GM18867 (cell line): Measurements from ENCODE around the gene SEPTIN14.
"Not testable (repeated sequence)": the region's sequence is repeated elsewhere in the genome, so short reads cannot be mapped to it uniquely, and the experiment has no call there.

Experiments
- ATAC-seq: cut with Tn5 transposase; IDR thresholded peaks from one replicate; pipeline ENCODE4 v1.9.1; 2021; ENCODE audit warnings: mild to moderate bottlenecking, moderate library complexity; ENCODE audit not compliant: unreplicated experiment

The SEPTIN14 gene

DNA sequence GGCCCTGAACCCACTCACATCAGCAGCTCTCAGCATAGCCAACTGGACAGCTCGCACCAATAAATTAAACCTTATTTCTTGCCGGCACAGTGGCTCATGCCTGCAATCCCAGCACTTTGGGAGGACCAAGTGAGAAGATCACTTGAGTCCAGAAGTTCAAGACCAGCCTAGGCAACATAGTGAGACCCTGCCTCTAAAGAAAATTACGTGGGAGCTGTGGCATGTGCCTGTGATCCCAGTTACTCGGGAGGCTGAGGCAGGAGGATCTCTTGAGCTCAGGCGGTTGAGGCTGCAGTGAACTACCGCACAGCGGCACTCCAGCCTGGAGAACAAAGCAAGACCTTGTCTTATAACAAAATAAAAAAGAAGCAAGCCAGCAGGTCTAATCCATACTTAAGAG lies 75.7 kb downstream of the SEPTIN14 start:
- ATAC-seq, result no peak

DNA sequence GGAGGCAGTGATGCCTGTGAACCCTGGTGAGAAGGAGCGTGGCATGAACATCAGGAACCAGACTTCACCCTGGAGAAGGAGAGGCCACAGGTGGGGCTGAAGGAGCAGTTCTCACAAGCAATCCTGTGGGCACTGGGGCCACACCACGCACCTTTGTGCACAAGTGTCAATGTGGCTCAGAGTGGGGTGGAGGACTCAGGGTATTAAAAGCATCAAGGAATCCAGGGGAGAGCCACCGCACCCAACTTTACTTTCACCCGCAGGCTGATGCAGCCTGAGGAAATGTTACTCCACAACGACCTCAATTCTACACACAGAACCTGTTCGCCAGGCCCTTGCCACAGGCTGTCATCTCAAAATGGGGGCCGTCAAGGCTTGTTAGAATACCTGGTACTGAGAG lies 77.1 kb downstream of the SEPTIN14 start:
- ATAC-seq, result not testable (repeated sequence)

DNA sequence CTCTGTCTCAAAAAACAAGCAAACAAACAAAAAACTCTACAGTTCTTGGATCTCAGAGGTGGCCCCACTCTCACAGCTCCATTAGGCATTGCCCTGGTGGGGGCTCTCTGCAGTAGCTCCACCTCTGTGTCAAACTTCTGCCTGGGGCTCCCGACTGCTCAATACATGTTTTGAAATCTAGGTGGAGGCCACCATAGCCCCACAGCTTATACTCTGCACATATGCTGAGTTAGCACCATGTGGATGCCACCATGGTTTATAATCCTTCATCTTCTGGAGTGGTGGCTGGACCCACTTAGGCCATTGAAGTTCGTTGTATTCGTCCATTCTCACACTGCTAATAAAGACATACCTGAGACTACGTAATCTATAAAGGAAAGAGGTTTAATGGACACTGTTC lies 78.4 kb downstream of the SEPTIN14 start:
- ATAC-seq, result no peak

DNA sequence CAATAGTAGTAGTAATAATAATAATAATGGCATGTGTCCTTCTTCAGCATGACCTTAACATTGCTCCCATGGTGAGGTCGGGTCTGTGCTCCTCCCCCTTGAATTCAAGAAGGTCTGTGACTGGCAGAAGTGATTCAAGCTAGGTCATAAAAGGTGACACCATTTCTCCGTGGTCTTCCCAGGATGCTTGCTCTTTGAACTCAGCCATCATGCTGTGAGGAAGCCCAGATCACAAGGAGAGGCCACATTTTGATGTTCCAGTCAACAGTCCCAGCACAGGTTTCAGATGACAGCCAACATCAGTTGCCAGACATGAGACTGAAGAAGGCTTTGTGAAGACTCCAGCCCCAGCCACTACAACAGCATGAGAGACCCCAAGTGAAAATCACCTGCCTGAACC lies 83.9 kb downstream of the SEPTIN14 start:
- no peak for ATAC-seq

DNA sequence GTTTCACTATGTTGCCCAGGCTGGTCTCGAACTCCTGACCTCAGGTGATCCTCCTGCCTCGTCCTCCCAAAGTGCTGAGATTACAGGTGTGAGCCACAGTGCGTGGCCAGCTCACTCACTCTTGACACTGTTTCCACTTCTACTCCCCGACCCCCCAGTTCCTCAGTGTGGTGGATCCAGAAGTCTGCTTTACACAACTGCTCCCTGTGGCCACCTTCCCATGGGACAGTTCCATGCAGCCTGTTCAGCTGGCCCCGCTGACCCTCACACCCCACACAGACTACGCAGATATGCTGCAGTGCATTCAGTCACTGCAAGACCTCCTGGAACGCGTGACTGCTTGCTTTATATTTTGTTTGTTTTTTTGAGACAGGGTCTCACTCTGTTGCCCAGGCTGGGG lies 86.4 kb downstream of the SEPTIN14 start:
- ATAC-seq, result no peak

DNA sequence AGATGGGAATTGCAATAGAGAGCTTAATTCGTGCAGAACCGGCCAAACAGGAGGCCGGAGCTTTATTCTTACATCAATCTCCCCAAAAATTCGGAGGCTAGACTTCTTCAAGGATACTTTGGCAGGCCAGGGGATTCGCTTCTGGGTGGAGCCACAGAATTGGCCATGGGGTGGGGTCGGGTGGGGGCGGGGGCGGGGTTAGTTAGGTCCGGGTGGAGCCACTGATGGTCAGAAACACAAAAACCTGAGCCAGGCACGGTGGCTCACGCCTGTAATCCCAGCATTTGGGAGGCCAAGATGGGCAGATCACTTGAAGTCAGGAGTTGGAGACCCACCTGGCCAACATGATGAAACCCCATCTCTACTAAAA lies 87.5 kb downstream of the SEPTIN14 start:
- no peak for ATAC-seq

DNA sequence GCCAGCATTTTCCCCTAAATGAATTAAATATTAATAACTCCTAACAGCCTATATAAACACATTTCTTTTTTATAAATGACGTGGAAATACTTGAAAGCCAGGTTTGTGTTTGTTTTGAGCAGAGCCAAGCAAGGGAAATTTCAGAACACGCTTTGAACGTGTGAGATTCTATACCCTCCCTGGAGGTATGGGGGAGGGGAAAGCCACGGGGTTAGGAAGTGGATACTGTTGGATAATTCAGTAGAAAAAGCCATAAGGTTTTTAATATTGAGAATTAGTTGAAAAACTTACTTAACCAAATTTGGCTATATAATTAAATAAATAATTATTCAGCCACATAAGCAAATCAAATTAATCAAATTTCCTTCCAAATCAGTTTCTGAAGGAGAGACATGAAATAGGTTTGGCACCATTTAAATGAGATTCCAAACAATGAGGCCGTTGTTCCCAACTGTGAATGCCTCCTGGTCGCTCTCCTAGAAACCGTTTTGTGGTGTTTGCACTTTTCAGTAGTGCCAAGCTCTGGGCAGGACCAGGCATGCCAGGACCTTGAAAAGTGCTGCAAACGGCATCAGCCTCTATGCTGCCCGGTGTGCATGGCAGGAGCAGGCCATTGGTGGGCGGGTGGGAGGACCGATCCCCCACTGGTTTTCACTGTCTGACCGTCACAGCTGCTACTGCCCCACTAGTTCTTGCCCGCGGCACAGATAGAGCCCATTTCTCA lies 88.1 kb downstream of the SEPTIN14 start:
- ATAC-seq, result no peak

DNA sequence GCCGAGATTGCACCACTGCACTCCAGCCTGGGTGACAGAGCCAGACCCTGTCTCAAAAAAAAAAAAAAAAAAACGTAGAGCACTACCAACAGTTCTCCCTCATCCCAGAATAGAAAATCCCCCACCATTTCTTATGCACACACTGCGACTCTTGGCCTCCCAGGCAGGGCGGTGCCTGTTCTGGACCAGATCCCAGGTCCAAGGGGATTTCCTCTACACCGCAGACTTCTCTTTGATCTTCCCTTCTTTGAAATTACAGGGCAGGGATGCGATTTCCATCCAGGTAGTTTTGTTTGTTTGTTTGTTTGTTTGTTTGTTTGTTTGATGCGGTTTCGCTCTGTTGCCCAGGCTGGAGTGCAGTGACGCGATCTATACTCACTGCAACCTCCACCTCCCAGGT lies 91.8 kb downstream of the SEPTIN14 start:
- ATAC-seq, result no peak

DNA sequence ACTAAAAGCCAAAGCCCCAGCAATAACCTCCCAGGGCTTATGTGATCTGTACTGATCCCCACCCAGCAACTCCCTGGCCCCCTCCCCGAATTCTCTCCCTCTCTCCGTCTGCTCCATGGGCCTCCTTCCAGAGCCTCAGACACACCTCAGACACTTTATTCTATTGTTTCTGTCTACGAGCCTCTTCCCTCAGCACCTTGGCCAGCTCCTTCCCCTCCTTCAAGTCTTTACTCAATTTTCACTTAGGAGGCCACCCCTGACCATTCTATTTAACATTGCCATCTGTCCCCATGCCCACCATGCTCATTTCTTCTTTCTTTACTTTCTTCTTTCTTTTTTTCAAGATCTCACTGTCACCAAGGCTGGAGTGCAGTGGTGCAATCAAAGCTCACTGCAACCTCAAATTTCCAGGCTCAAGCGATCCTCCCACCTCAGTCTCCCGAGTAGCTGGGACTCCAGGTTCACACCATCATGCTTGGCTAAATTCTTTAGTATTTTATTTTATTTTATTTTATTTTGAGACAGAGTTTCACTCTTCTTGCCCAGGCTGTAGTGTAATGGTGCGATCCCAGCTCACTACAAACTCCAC lies 109.2 kb downstream of the SEPTIN14 start:
- not testable (repeated sequence) for ATAC-seq

DNA sequence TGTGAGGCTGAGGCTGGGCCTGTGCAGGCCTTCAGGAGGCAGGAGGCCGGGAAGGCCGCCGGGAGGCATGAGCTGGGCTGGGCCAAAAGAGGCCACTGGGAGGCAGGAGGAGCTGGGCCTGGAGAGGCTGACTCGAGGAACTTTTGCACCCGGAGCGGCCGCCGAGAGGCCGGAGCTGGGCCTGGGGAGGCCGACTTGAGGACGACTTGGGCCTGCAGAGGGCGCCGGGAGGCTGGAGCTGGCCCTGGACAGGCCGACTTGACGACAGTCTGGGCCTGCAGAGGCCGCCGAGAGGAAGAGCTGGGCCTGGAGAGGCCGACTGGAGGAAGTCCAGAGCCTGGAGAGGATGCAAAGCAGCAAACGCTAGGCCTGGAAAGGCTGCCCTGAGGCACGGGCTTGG lies 117.8 kb downstream of the SEPTIN14 start:
- not testable (repeated sequence) for ATAC-seq
